GM12878 (cell line): ENCODE data around the gene ANKMY2. TPM values are rescaled to one million over a fixed set of nuclear protein-coding genes. Genes with fewer than 3 reads are reported as not detected.

Experiments used
- CBFB ChIP-seq: IDR thresholded peaks from 2 replicates; pipeline ENCODE4 v1.6.1; 2016; ENCODE audit warnings: antibody characterized with exemption, low read depth
- EP300 ChIP-seq, 2 experiments: fragments of 150-350 bp in 1 of 2; IDR thresholded peaks; 2 replicates each; pipeline ENCODE4 v1.6.1; 2011 to 2012; ENCODE audit warnings: low read depth in 2 of 2, low read length in 2 of 2, borderline replicate concordance in 1 of 2, improper control_type of control experiment in 1 of 2, inconsistent platforms in 1 of 2; ENCODE audit not compliant: control insufficient read depth in 1 of 2
- FOS ChIP-seq: IDR thresholded peaks from 3 replicates; pipeline ENCODE4 v1.6.1; 2011; ENCODE audit warnings: borderline replicate concordance; ENCODE audit not compliant: insufficient read length; ENCODE audit errors: extremely low read depth
- GATAD2B ChIP-seq: fragments of 450-650 bp; conservative IDR thresholded peaks from 2 replicates; pipeline ENCODE4 v1.6.1; 2017; ENCODE audit warnings: low read depth, mild to moderate bottlenecking, moderate library complexity
- IRF4 ChIP-seq: IDR thresholded peaks from 2 replicates; pipeline ENCODE4 v1.6.1; 2011; ENCODE audit warnings: low read depth, low read length
- JUND ChIP-seq: IDR thresholded peaks from 2 replicates; pipeline ENCODE4 v1.6.1; 2012; ENCODE audit warnings: low read depth, mild to moderate bottlenecking, low read length, improper control_type of control experiment, moderate library complexity
- MTA2 ChIP-seq: fragments of 450-650 bp; IDR thresholded peaks from 2 replicates; pipeline ENCODE4 v1.6.1; 2016; ENCODE audit warnings: low read depth, mild to moderate bottlenecking, moderate library complexity
- NR2C2 ChIP-seq: IDR thresholded peaks from 2 replicates; pipeline ENCODE4 v1.6.1; 2011; ENCODE audit warnings: borderline replicate concordance, low read depth; ENCODE audit not compliant: control insufficient read depth, insufficient read length
- SP1 ChIP-seq: IDR thresholded peaks from one replicate; pipeline ENCODE4 v1.6.1; 2011; ENCODE audit warnings: low read depth, low read length
- STAT3 ChIP-seq: IDR thresholded peaks from 2 replicates; pipeline ENCODE4 v1.6.1; 2011; ENCODE audit warnings: low read depth, low read length, improper control_type of control experiment
- ZBTB40 ChIP-seq: fragments of 450-650 bp; IDR thresholded peaks from 2 replicates; pipeline ENCODE4 v1.6.1; 2016; ENCODE audit warnings: mild to moderate bottlenecking, moderate library complexity, borderline replicate concordance
- ZZZ3 ChIP-seq: IDR thresholded peaks from 2 replicates; pipeline ENCODE4 v1.6.1; 2011; ENCODE audit warnings: low read depth; ENCODE audit not compliant: control insufficient read depth, insufficient read length
- polyA plus RNA-seq, 11 experiments: library from polyadenylated mRNA; depleted of rRNA in 4 of 11; unstranded in 6 of 11; stranded (reverse) in 5 of 11; fragments of >200 nt; fragmentation: Nextera tagmentation in 4 of 11; fragmentation: Illumina TruSeq in 1 of 11; extraction: Ambion mirVana in 4 of 11; extraction: Trizol in 1 of 11; gene quantifications; 1 replicate in 1 of 11; 2 replicates in 10 of 11; pipeline versions ENCODE4 v1.2.1 to v1.2.3, GENCODE V29; 2011 to 2016; ENCODE audit warnings: inconsistent platforms in 2 of 11, missing spikeins in 2 of 11, low read depth in 1 of 11
- total RNA-seq, 4 experiments: library from RNA; depleted of rRNA in 3 of 4; stranded (reverse); fragments of >200 nt in 3 of 4; fragmentation: Illumina TruSeq in 1 of 4; extraction: Trizol in 1 of 4; gene quantifications; 2 replicates each; pipeline versions ENCODE4 v1.2.1 to v1.2.3, GENCODE V29; 2013 to 2021
- TF ChIP-seq, protein P1 (sequence below): fragments of 450-650 bp; IDR thresholded peaks from 2 replicates; pipeline ENCODE4 v1.6.1; 2018; ENCODE audit warnings: mild to moderate bottlenecking, low read depth, moderate library complexity; ENCODE audit not compliant: partially characterized antibody

Gene ANKMY2
- total and polyA plus RNA-seq, 10 of the 15 experiments (the other 5 are each of a cell fraction or from before 2014, with no cell fraction given), result 0.10 to 0.48 (median 0.29) TPM

DNA sequence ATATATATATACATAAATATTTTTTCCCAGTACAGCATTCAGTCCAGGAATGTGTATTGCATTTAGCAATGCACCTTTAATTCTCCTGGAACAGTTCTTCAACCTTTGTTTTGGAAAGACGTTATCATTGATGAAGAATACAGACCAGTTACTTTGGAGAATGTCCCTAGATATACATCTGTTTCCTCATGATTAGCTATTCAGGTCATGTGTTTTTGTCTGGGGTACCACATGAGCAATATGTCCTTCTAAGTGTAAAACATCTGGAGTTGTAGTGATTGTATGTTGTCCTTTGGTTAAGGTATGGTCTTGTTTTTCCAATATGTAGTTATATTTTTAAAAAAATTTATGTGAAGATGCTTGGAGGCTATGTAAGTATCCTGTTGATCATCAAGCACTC lies 10.6 kb upstream of the ANKMY2 start (continued):
- TF ChIP-seq EP300 (IDR thresholded peaks at IDR 0.05; ENCODE audit: borderline replicate concordance in 1 of 2, control insufficient read depth in 1 of 2, low read depth in 2 of 2, low read length in 2 of 2), result no peak
- TF ChIP-seq CBFB, result no peak
- no peak for TF ChIP-seq ZBTB40
- TF ChIP-seq STAT3, result no peak
- no peak for TF ChIP-seq FOS
- TF ChIP-seq IRF4, result no peak
- TF ChIP-seq ZZZ3, result no peak
- TF ChIP-seq NR2C2, result no peak
- no peak for TF ChIP-seq GATAD2B
- TF ChIP-seq SP1, result no peak
- no peak for TF ChIP-seq JUND
- TF ChIP-seq MTA2, result no peak
- TF ChIP-seq, protein P1, sequence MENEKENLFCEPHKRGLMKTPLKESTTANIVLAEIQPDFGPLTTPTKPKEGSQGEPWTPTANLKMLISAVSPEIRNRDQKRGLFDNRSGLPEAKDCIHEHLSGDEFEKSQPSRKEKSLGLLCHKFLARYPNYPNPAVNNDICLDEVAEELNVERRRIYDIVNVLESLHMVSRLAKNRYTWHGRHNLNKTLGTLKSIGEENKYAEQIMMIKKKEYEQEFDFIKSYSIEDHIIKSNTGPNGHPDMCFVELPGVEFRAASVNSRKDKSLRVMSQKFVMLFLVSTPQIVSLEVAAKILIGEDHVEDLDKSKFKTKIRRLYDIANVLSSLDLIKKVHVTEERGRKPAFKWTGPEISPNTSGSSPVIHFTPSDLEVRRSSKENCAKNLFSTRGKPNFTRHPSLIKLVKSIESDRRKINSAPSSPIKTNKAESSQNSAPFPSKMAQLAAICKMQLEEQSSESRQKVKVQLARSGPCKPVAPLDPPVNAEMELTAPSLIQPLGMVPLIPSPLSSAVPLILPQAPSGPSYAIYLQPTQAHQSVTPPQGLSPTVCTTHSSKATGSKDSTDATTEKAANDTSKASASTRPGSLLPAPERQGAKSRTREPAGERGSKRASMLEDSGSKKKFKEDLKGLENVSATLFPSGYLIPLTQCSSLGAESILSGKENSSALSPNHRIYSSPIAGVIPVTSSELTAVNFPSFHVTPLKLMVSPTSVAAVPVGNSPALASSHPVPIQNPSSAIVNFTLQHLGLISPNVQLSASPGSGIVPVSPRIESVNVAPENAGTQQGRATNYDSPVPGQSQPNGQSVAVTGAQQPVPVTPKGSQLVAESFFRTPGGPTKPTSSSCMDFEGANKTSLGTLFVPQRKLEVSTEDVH, result no peak
- TF ChIP-seq, all 136 proteins: peak for 0
